OCI-LY7 (cell line): ENCODE measurements around the gene C3orf20.

ENCODE experiments used
- CTCF ChIP-seq: fragments of 200-600 bp; sonication (generic); conservative IDR thresholded peaks from 2 replicates; pipeline ENCODE4 v1.5.1; 2014; ENCODE audit warnings: mild to moderate bottlenecking, antibody characterized with exemption, low read length, moderate library complexity, mixed read lengths
- EZH2phosphoT487 ChIP-seq: fragments of 200-600 bp; sonication (generic); IDR thresholded peaks from 2 replicates; pipeline ENCODE4 v1.6.1; 2018; ENCODE audit warnings: low read depth, borderline replicate concordance, mild to moderate bottlenecking, mixed run types, antibody characterized with exemption, low read length, moderate library complexity, mixed read lengths

GRCh38 chr3:14806641-14807263, 131.8 kb downstream of the C3orf20 start:
- no peak for TF ChIP-seq CTCF
- no peak for TF ChIP-seq EZH2phosphoT487
